Measurements from ENCODE around the gene FAM78B.

The FAM78B gene

GRCh38 chr1:166136699-166137401, 30.0 kb downstream of the FAM78B start:
- TF ChIP-seq NFIC (IDR thresholded peaks at IDR 0.05) (no peak), EGR1 (IDR thresholded peaks at IDR 0.05) (no peak), USF1 (IDR thresholded peaks at IDR 0.05) (no peak), REST (IDR thresholded peaks at IDR 0.05; ENCODE audit: low read depth) (no peak)
- TF ChIP-seq, protein P1, sequence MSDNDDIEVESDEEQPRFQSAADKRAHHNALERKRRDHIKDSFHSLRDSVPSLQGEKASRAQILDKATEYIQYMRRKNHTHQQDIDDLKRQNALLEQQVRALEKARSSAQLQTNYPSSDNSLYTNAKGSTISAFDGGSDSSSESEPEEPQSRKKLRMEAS (IDR thresholded peaks at IDR 0.05): no peak

DNA sequence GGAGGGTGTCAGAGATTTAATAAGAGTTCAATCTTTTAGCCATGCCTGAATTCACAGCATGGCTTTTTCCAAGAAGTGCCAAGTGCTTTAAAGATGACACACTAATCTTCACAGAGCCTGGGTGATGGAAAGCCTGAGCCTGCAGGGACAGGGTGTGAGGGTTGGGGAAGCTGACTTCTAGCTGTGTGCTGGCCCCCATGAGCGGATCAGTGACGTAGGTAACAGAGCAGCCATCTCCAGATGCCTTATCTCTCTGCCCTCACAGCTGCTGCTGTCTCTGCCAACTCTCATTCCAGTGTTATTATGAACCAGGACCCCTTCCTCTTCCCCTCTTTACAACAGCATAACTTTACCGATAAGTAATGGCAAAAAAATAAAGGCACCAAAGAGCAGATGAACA, 30.6 kb downstream of the FAM78B start:
- TF ChIP-seq TEAD4 (IDR thresholded peaks at IDR 0.05): no peak
- no peak for TF ChIP-seq TAF1 (IDR thresholded peaks at IDR 0.05; ENCODE audit: low read depth)
- no peak for TF ChIP-seq RAD21 (IDR thresholded peaks at IDR 0.05; ENCODE audit: low read depth)
- TF ChIP-seq FOXM1 (IDR thresholded peaks at IDR 0.05; ENCODE audit: borderline replicate concordance, low read depth): no peak
- TF ChIP-seq EGR1 (IDR thresholded peaks at IDR 0.05): no peak
- no peak for TF ChIP-seq YY1 (IDR thresholded peaks at IDR 0.05; ENCODE audit: low read depth)
- no peak for TF ChIP-seq CREB1 (IDR thresholded peaks at IDR 0.05; ENCODE audit: low read depth)
- no peak for TF ChIP-seq REST (IDR thresholded peaks at IDR 0.05; ENCODE audit: low read depth)
- TF ChIP-seq NFIC (IDR thresholded peaks at IDR 0.05): no peak
- TF ChIP-seq ZBTB7A (IDR thresholded peaks at IDR 0.05; ENCODE audit: low read depth): no peak
- TF ChIP-seq USF1 (IDR thresholded peaks at IDR 0.05): no peak
- no peak for TF ChIP-seq CEBPB (IDR thresholded peaks at IDR 0.05)
- TF ChIP-seq, protein P1 (IDR thresholded peaks at IDR 0.05): no peak
- TF ChIP-seq TCF12 (IDR thresholded peaks at IDR 0.05; ENCODE audit: low read depth): no peak
- no peak for TF ChIP-seq EP300 (IDR thresholded peaks at IDR 0.05; ENCODE audit: borderline replicate concordance)

- TF ChIP-seq CREB1 (IDR thresholded peaks at IDR 0.05; ENCODE audit: low read depth) (no peak), EP300 (IDR thresholded peaks at IDR 0.05; ENCODE audit: borderline replicate concordance) (no peak), REST (IDR thresholded peaks at IDR 0.05; ENCODE audit: low read depth) (no peak), FOXM1 (IDR thresholded peaks at IDR 0.05; ENCODE audit: borderline replicate concordance, low read depth) (no peak), ZBTB7A (IDR thresholded peaks at IDR 0.05; ENCODE audit: low read depth) (no peak), CEBPB (IDR thresholded peaks at IDR 0.05) (no peak), TCF12 (IDR thresholded peaks at IDR 0.05; ENCODE audit: low read depth) (no peak), TEAD4 (IDR thresholded peaks at IDR 0.05) (no peak), EGR1 (IDR thresholded peaks at IDR 0.05) (no peak), TAF1 (IDR thresholded peaks at IDR 0.05; ENCODE audit: low read depth) (no peak), YY1 (IDR thresholded peaks at IDR 0.05; ENCODE audit: low read depth) (no peak), NFIC (IDR thresholded peaks at IDR 0.05) (no peak), RAD21 (IDR thresholded peaks at IDR 0.05; ENCODE audit: low read depth) (no peak), USF1 (IDR thresholded peaks at IDR 0.05) (no peak)
- TF ChIP-seq, protein P1 (IDR thresholded peaks at IDR 0.05): no peak
These were observed 32.9 kb downstream of the FAM78B start for GRCh38 chr1:166133857-166134256.

All from Ishikawa (cell line).